OCI-LY1 (cell line): ENCODE results near the gene LDLRAD4.

Experiments used
- H2AFZ ChIP-seq: fragments of 200-600 bp; sonication (generic), shearing (Covaris generic); 2 replicates; pipeline ENCODE4 v1.6.0; 2014; ENCODE audit warnings: antibody characterized with exemption, mild to moderate bottlenecking, low read length
- H3F3A ChIP-seq: fragments of 200-600 bp; sonication (generic), shearing (Covaris generic); 2 replicates; pipeline ENCODE4 v1.6.0; 2014; ENCODE audit warnings: mild to moderate bottlenecking, antibody characterized with exemption, low read length, moderate library complexity; ENCODE audit not compliant: insufficient read depth
- H3K27ac ChIP-seq: fragments of 200-600 bp; sonication (generic); 2 replicates; pipeline ENCODE4 v1.5.1; 2014; ENCODE audit warnings: low read length, mixed run types, mild to moderate bottlenecking, low read depth; ENCODE audit not compliant: poor library complexity, severe bottlenecking
- H3K27me3 ChIP-seq: fragments of 200-600 bp; sonication (generic); 2 replicates; pipeline ENCODE4 v1.6.0; 2014; ENCODE audit warnings: antibody characterized with exemption, mild to moderate bottlenecking, low read length, moderate library complexity; ENCODE audit not compliant: insufficient read depth
- H3K36me3 ChIP-seq: fragments of 200-600 bp; sonication (generic); 2 replicates; pipeline ENCODE4 v1.6.1; 2014; ENCODE audit warnings: mild to moderate bottlenecking, antibody characterized with exemption, low read length, moderate library complexity, mixed read lengths; ENCODE audit not compliant: insufficient read depth
- H3K4me1 ChIP-seq: fragments of 200-600 bp; sonication (generic); 2 replicates; pipeline ENCODE4 v1.5.1; 2014; ENCODE audit warnings: mild to moderate bottlenecking, low read length, moderate library complexity; ENCODE audit not compliant: insufficient read depth, severe bottlenecking
- H3K4me2 ChIP-seq: fragments of 200-600 bp; sonication (generic), shearing (Covaris generic); 2 replicates; pipeline ENCODE4 v1.6.1; 2014; ENCODE audit warnings: low read length
- H3K4me3 ChIP-seq: fragments of 200-600 bp; sonication (generic); 2 replicates; pipeline ENCODE4 v1.5.1; 2014; ENCODE audit warnings: low read length, low read depth, mild to moderate bottlenecking, mixed read lengths; ENCODE audit not compliant: poor library complexity, severe bottlenecking
- H3K79me2 ChIP-seq: fragments of 200-600 bp; shearing (Covaris generic); 2 replicates; pipeline ENCODE4 v1.6.1; 2016; ENCODE audit warnings: mixed run types, low read length, mixed read lengths; ENCODE audit not compliant: insufficient read depth
- H3K9ac ChIP-seq: fragments of 200-600 bp; sonication (generic), shearing (Covaris generic); 2 replicates; pipeline ENCODE4 v1.6.1; 2014; ENCODE audit warnings: mild to moderate bottlenecking, low read length, mixed read lengths
- H3K9me2 ChIP-seq: fragments of 200-600 bp; sonication (generic), shearing (Covaris generic); 2 replicates; pipeline ENCODE4 v1.6.1; 2014; ENCODE audit warnings: low read depth, mild to moderate bottlenecking, low read length, mixed read lengths
- H3K9me3 ChIP-seq: fragments of 200-600 bp; shearing (Covaris generic); 2 replicates; pipeline ENCODE4 v1.6.1; 2014; ENCODE audit warnings: low read length, mixed read lengths
- H4K20me1 ChIP-seq: fragments of 200-600 bp; sonication (generic), shearing (Covaris generic); 2 replicates; pipeline ENCODE4 v1.6.0; 2016; ENCODE audit warnings: mild to moderate bottlenecking, low read length; ENCODE audit not compliant: insufficient read depth
- CTCF ChIP-seq: fragments of 200-600 bp; sonication (generic), shearing (Covaris generic); IDR thresholded peaks from 2 replicates; pipeline ENCODE4 v1.5.1; 2017; ENCODE audit warnings: mild to moderate bottlenecking, antibody characterized with exemption, low read length, moderate library complexity, mixed read lengths
- EZH2 ChIP-seq: fragments of 200-600 bp; sonication (generic), shearing (Covaris generic); IDR thresholded peaks from 2 replicates; pipeline ENCODE4 v1.8.0; 2017; ENCODE audit warnings: borderline replicate concordance, mixed run types, mild to moderate bottlenecking, antibody characterized with exemption, low read length, moderate library complexity, mixed read lengths

The LDLRAD4 gene

DNA sequence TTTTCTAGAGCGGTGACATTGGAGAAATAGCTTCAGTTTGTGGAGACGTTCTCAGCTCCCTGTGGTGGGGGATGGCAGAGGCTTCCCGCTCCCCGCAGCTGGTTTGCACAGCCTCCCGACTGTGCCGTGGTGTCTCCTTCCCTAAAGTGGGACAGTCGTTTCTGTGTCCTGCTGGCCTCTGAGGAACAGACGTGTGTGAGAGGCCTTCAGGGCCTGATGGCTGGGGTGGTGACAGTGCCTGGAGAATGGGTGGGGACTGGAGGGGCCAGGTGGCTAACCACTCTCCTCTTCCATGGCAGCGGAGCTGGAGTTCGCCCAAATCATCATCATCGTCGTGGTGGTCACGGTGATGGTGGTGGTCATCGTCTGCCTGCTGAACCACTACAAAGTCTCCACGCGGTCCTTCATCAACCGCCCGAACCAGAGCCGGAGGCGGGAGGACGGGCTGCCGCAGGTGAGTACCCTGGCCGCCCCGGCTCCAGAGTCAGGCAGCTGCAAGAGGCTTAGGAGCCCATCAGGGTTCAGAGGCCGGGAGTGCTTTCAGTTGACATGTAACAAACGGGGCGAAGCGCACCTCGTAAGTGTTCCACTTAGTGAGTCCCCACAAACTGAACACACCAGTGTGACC lies 402.4 kb downstream of the LDLRAD4 start:
- peaks cover 61% of the 10 kb centered on the region for H3K36me3 ChIP-seq
- H3K4me1 ChIP-seq: peaks cover 78% of the 10 kb centered on the region
- peaks cover 2% of the 10 kb centered on the region; the same call in 1 of the 2 replicates for H3F3A ChIP-seq

GRCh38 chr18:13621446-13621849 lies 402.9 kb downstream of the LDLRAD4 start:
- no peak overlapping the region for H3K27ac ChIP-seq
- H3K36me3 ChIP-seq: peaks cover 64% of the 10 kb centered on the region
- H2AFZ ChIP-seq: no peak overlapping the region
- H3K9ac ChIP-seq: no peak overlapping the region
- no peaks in the 10 kb centered on the region for H3F3A ChIP-seq
- TF ChIP-seq CTCF (no peak), EZH2 (no peak)
- H3K4me2 ChIP-seq: no peak overlapping the region
- no peaks in the 10 kb centered on the region for H3K9me2 ChIP-seq
- H4K20me1 ChIP-seq: no peaks in the 10 kb centered on the region
- peaks cover 78% of the 10 kb centered on the region for H3K4me1 ChIP-seq
- no peaks in the 10 kb centered on the region for H3K27me3 ChIP-seq
- H3K4me3 ChIP-seq: no peak overlapping the region
- H3K79me2 ChIP-seq: peaks cover 31% of the 10 kb centered on the region
- no peaks in the 10 kb centered on the region for H3K9me3 ChIP-seq

More for the DNA sequence above, 402.4 kb downstream of the LDLRAD4 start:
- Histone ChIP-seq H3K27me3 (no peaks in the 10 kb centered on the region), H3K4me2 (no peak overlapping the region), H4K20me1 (no peaks in the 10 kb centered on the region), H3K27ac (peak overlapping the region; percentile 64), H3K79me2 (peaks cover 28% of the 10 kb centered on the region), H3K9me3 (no peaks in the 10 kb centered on the region), H3K9ac (no peak overlapping the region; the same call in 1 of the 2 replicates), H3K4me3 (no peak overlapping the region), H3K9me2 (no peaks in the 10 kb centered on the region), H2AFZ (no peak overlapping the region)
- TF ChIP-seq CTCF: no peak
- no peak for TF ChIP-seq EZH2

GRCh38 chr18:13621886-13622619 lies 403.5 kb downstream of the LDLRAD4 start:
- Histone ChIP-seq H3K27ac (no peak overlapping the region), H2AFZ (no peak overlapping the region), H4K20me1 (no peaks in the 10 kb centered on the region), H3K27me3 (no peaks in the 10 kb centered on the region), H3K9me3 (no peaks in the 10 kb centered on the region), H3K4me2 (no peak overlapping the region), H3K9me2 (no peaks in the 10 kb centered on the region), H3K4me3 (no peak overlapping the region), H3F3A (no peaks in the 10 kb centered on the region), H3K36me3 (peaks cover 68% of the 10 kb centered on the region), H3K4me1 (peaks cover 78% of the 10 kb centered on the region), H3K79me2 (peaks cover 30% of the 10 kb centered on the region), H3K9ac (no peak overlapping the region)
- TF ChIP-seq CTCF (no peak), EZH2 (no peak)
